GM10847 (cell line): ENCODE measurements around the gene TRIM25.

Source experiments
- POLR2A ChIP-seq: IDR thresholded peaks from 2 replicates; pipeline ENCODE4 v1.6.1; 2011; ENCODE audit not compliant: insufficient read length; ENCODE audit errors: extremely low read depth

TRIM25 gene

DNA sequence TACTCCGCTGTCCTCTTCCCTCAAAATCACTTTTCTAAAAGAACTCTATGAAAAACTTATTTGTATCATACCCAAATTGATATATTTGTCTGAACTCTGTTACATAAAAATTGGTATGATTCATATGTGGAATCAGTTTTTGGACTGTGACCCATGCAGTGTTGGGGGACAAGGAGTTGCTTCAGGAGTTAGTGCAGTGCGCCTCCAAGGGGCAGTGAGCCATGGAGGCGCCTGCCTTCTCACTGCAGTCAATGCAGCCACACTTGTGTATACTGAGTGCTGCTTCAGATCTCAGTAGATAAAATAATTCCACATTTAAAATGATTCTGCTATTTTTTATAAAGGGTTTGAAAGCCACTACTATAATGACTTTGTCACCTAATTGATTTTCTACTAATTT, 47.4 kb downstream of the TRIM25 start:
- no peak for TF ChIP-seq POLR2A

DNA sequence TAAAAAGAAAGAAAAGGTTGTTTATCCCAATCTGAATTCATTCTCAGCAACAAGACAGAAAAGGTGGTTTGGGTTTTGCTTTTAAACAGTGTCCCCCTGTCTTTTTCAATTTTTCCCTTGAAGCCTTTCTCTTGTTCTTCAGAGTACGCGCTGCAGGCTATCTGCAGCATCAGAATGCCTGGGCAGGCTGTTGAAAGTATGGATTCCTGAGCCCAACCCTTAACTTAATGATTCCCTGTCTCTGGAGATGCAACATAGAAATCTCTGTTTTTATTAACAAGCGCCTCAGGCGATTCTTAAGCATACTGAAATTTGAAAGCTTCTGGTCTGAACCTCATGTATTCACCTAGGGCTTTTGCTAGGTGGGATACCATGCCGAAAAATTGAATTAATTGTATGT, 47.8 kb downstream of the TRIM25 start:
- no peak for TF ChIP-seq POLR2A

DNA sequence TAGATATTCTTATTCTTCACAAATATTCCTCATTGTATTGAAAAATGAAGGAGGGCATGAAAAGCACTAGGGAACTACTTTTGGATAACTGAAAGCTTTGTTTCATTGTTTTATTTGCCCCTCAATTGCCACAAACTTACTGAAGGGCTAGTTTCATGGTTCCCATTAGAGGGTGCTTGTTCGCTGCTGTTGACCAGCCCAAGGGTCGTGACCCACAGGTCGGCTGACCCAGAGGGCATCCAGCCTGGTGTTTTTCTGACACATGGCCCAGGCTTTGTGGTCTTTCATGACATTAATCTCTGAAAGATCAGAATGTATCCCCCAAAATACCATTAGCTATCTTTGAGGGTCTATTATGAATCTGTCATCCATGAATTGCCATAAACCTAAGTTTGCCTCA, 49.9 kb downstream of the TRIM25 start:
- no peak for TF ChIP-seq POLR2A

DNA sequence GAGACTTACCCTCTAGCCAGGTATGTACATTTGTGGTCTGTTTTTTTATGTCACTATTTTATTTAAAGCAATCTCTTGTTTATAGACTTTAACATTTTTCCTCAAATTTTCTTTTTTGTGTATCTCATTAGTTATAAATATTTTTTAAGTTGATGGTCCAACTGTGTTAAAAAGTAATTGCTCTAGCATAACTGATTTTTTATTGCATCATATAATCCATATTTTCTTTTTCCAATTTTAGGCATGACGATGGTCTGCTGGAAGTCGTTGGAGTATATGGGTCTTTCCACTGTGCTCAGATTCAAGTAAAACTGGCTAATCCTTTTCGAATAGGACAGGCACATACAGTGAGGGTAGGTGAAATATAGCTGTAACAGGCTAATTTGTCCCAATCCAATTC, 52.0 kb downstream of the TRIM25 start:
- TF ChIP-seq POLR2A, result no peak

DNA sequence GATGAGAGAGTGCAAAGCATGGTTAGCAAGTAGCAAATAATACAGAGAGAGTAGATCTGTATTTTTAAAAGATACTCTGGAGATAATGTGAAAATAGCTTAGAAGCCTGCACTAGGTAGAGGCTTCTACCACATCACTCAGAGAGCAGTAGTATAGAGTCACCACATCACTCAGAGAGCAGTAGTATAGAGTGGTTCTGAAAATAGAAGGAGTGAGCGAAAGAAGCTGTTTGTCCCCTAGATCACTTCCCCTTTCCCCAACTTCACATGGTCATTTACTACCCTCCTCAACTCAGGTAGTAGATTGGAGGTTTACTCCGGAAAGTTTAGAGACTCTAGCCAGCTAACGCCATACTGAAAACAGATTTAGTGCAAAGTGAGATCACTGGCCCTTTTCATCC, 62.8 kb downstream of the TRIM25 start:
- TF ChIP-seq POLR2A, result no peak

DNA sequence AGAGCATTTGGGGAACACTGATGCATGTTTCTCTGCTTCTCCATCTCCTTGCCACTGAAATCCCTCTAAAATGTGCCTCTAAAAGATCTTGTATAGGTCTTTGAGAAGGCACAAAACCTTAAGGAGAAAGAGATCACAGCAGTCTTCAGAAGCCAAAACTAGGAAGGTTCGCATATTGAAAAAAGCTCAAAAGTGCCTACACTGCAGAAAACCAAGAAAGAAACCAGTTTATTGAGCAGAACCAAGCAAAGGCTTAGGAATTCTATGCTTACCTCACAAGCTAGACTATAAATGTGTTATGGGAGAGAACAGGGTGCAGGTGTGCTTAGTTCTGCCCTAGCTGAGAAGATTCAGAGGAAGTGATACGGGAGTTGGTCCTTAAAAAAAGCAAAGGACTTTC, 63.3 kb downstream of the TRIM25 start:
- no peak for TF ChIP-seq POLR2A

DNA sequence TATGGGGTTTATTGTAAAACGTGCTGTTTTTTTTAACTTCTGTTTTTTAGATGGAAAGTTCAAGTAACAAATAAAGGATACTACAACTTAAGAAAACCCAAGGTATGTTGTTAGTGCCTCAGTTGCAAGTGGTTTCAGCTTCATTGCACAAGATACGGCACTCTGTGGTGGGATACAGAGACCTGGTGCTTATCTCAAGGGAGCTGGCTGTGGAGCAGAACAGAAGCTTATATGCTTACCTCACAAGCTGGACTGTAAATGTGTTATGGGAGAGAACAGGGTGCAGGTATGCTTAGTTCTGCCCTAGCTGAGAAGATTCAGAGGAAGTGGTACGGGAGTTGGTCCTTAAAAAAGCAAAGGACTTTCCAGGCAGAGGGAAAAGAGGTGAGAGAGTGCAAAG, 64.7 kb downstream of the TRIM25 start:
- no peak for TF ChIP-seq POLR2A

DNA sequence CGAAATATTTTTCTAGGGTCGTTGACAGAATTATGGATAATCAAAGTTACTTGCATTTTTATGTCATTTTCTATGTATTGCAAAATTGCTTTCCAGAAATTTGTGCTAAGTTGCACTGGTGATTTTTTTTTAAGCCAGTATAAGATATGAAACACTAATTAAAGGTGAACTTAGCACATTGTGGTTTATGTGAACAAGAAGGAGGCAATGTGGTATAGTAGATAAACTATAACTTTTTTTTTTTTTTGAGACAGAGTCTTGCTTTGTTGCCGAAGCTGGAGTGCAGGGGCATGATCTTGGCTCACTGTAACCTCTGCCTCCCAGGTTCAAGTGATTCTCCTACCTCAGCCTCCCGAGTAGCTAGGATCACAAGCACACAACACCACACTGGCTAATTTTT, 66.7 kb downstream of the TRIM25 start:
- TF ChIP-seq POLR2A, result no peak

DNA sequence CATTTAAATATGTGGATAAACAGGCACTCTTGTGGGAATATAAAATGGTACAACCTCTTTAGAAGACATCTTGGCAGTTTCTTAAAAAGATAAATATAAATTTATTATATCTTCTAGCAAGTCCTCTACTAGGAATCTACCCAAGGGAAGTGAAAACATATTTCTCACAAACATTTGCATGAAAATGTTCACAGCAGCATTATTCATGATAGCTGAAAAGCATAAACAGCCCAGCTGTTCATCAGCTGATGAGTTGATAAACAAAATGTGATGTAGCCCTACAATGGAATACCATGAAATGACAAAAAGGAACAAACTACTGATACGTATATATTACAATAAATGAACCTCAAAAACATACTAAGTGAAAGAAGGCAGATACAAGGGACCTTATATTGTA, 67.9 kb downstream of the TRIM25 start:
- no peak for TF ChIP-seq POLR2A

DNA sequence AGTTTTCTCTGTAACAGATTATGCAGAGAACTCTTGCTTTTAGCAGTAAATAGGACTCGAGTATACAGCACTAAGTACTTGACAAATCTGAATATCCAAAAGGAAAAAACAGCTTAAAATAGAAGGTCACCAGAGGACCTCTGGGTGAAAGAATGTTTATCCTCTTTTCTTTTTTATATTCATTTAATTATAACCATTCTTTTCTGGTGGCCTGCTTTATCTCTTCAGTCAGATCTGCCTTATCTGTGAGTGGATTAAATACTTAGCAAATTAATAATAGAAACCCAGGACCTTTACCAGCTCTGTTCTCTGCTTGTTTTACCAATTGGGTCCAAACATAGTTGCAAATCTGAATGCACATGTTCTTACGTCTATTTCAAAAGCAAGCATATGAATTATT, 71.3 kb downstream of the TRIM25 start:
- no peak for TF ChIP-seq POLR2A

DNA sequence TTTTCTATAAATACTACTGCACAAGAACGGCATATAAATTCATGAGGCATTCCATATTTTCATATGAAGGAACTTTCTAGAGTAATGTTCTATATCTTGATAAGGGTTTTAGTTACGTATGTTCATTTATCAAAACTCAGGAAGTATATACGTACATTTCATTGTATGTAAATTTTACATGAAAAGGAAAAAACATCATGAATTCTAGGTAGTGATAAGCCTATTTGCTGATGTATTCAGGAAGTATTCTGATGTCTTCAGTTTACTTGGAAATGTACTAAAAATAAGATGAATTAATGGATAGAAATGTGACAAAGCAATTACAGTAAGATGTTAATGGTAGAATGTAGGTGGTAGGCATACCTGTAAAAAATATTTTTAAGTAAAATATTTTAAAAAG, 75.2 kb downstream of the TRIM25 start:
- TF ChIP-seq POLR2A, result no peak
